ENCODE data around the gene USP44. TPM values are rescaled to one million over a fixed set of nuclear protein-coding genes. Genes with fewer than 3 reads are reported as not detected.

The USP44 gene
- total RNA-seq, 5 donors from 2014 or later (not counting 1 experiment from before 2014, with no cell fraction given): 2.9 to 12.2 (median 5.9) TPM

GRCh38 chr12:95520816-95521215 is 30.5 kb downstream of the USP44 start:
- CTCF ChIA-PET: no interaction called here
- Histone ChIP-seq H3K4me1 (ENCODE audit: control insufficient read depth in 1 of 2, extremely low read depth in 1 of 2, insufficient read depth in 2 of 2, low read length in 2 of 2) (no peaks in the 10 kb centered on the region), H3K9me3 (no peaks in the 10 kb centered on the region), H3K4me3 (ENCODE audit: control insufficient read depth in 1 of 2, extremely low read depth in 1 of 2, low read length in 1 of 2) (no peak overlapping the region), H3K27ac (ENCODE audit: low read length) (no peak overlapping the region), H3K36me3 (ENCODE audit: control insufficient read depth in 2 of 2, extremely low read depth in 1 of 2, insufficient read depth in 1 of 2, low read length in 1 of 2) (peaks cover 0 to 7% of the 10 kb centered on the region in 2 donors), H3K27me3 (replicated peaks in 1 of 2; ENCODE audit: control insufficient read depth in 2 of 2, extremely low read depth in 1 of 2, insufficient read depth in 2 of 2, low read length in 1 of 2) (no peaks in the 10 kb centered on the region)
- POLR2A ChIA-PET: no interaction called here
- H3K36me3 Mint-ChIP-seq: peaks cover 25% of the 10 kb centered on the region
- 100% methylated on average over 2 of the region's 6 CpGs for WGBS (ENCODE audit: insufficient coverage)
- no peak overlapping the region for H3K27ac Mint-ChIP-seq
- no peaks in the 10 kb centered on the region for H3K27me3 Mint-ChIP-seq
- H3K4me3 Mint-ChIP-seq: no peak overlapping the region
- H3K9me3 Mint-ChIP-seq: no peaks in the 10 kb centered on the region
- ATAC-seq (replicated peaks in 1 of 4): no peak
- DNase-seq: no peak
- no peaks in the 10 kb centered on the region for H3K4me1 Mint-ChIP-seq

DNA sequence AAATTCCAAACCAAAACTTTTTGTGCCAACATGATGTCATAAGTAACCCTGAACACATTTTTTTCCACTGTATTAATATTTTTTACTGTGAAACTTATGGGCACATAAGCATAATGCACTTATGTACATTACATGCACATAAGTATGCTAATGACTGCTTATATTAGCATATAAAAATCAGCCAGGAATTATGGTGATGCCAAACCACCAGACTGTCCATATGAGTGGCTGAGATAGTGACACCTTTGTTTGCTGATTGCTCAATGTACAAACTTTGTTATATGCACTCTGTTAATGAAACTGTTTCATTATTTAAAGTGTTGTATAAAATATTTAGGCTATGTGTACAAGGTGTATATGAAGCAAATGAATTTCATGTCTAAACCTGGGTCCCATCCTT is 32.3 kb downstream of the USP44 start:
- Histone ChIP-seq H3K36me3 (ENCODE audit: control insufficient read depth in 2 of 2, extremely low read depth in 1 of 2, insufficient read depth in 1 of 2, low read length in 1 of 2) (peaks cover 7 to 13% of the 10 kb centered on the region in 2 donors), H3K4me3 (ENCODE audit: control insufficient read depth in 1 of 2, extremely low read depth in 1 of 2, low read length in 1 of 2) (no peak overlapping the region), H3K27ac (ENCODE audit: low read length) (no peak overlapping the region), H3K4me1 (ENCODE audit: control insufficient read depth in 1 of 2, extremely low read depth in 1 of 2, insufficient read depth in 2 of 2, low read length in 2 of 2) (no peaks in the 10 kb centered on the region), H3K27me3 (replicated peaks in 1 of 2; ENCODE audit: control insufficient read depth in 2 of 2, extremely low read depth in 1 of 2, insufficient read depth in 2 of 2, low read length in 1 of 2) (no peaks in the 10 kb centered on the region), H3K9me3 (no peaks in the 10 kb centered on the region)
- no peak for ATAC-seq (replicated peaks in 1 of 4)
- peaks cover 33% of the 10 kb centered on the region for H3K36me3 Mint-ChIP-seq
- H3K4me1 Mint-ChIP-seq: no peaks in the 10 kb centered on the region
- no peaks in the 10 kb centered on the region for H3K27me3 Mint-ChIP-seq
- H3K4me3 Mint-ChIP-seq: no peak overlapping the region
- ChIA-PET POLR2A (no interaction called here), CTCF (interaction anchor here in 1 of 2 donors (0.7 kb wide), 1 partner anchor 14 kb away, joined by 3 read pairs; no protein-coding TSS in a partner anchor)
- DNase-seq: no peak
- H3K9me3 Mint-ChIP-seq: no peaks in the 10 kb centered on the region
- H3K27ac Mint-ChIP-seq: no peak overlapping the region

DNA sequence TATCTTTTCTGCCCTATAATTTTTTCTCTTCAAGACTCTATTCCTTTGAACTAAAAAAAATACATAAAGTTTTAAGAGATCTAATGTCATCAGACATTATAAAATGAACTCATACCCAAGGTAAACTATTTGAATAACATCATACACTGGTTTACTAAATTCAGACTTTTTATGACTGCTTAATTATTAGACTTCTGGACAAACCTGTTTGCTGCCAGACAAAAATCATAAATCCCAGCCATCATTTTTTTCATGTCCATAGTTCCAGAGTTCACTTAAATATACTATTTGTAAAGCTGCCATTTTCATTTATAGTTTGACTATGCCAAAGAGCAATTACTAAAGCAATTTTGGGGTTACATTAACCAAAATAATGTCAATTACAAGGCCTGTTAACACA is 34.0 kb downstream of the USP44 start:
- no peak overlapping the region for H3K4me3 ChIP-seq (ENCODE audit: control insufficient read depth in 1 of 2, extremely low read depth in 1 of 2, low read length in 1 of 2)
- H3K4me1 ChIP-seq (ENCODE audit: control insufficient read depth in 1 of 2, extremely low read depth in 1 of 2, insufficient read depth in 2 of 2, low read length in 2 of 2): no peaks in the 10 kb centered on the region
- no peaks in the 10 kb centered on the region for H3K9me3 ChIP-seq
- ChIA-PET CTCF (interaction anchor here in 1 of 2 donors (2.4 kb wide), 1 partner anchor 17 kb away, joined by 10 read pairs; no protein-coding TSS in a partner anchor), POLR2A (no interaction called here)
- no peak for DNase-seq
- Mint-ChIP-seq H3K9me3 (no peaks in the 10 kb centered on the region), H3K27ac (no peak overlapping the region), H3K4me1 (no peaks in the 10 kb centered on the region), H3K27me3 (no peaks in the 10 kb centered on the region), H3K4me3 (no peak overlapping the region), H3K36me3 (peaks cover 45% of the 10 kb centered on the region)
- H3K27ac ChIP-seq (ENCODE audit: low read length): no peak overlapping the region
- H3K36me3 ChIP-seq (ENCODE audit: control insufficient read depth in 2 of 2, extremely low read depth in 1 of 2, insufficient read depth in 1 of 2, low read length in 1 of 2): peaks cover 16 to 24% of the 10 kb centered on the region in 2 donors
- no peaks in the 10 kb centered on the region for H3K27me3 ChIP-seq (replicated peaks in 1 of 2; ENCODE audit: control insufficient read depth in 2 of 2, extremely low read depth in 1 of 2, insufficient read depth in 2 of 2, low read length in 1 of 2)
- ATAC-seq (replicated peaks in 1 of 4): no peak

GRCh38 chr12:95516757-95517156 is 34.5 kb downstream of the USP44 start:
- Mint-ChIP-seq H3K4me3 (no peak overlapping the region), H3K9me3 (no peaks in the 10 kb centered on the region), H3K27ac (peak overlapping the region in 1 of 2 donors; percentile 30), H3K36me3 (peaks cover 45% of the 10 kb centered on the region), H3K27me3 (no peaks in the 10 kb centered on the region), H3K4me1 (no peaks in the 10 kb centered on the region)
- Histone ChIP-seq H3K4me3 (ENCODE audit: control insufficient read depth in 1 of 2, extremely low read depth in 1 of 2, low read length in 1 of 2) (no peak overlapping the region), H3K27me3 (replicated peaks in 1 of 2; ENCODE audit: control insufficient read depth in 2 of 2, extremely low read depth in 1 of 2, insufficient read depth in 2 of 2, low read length in 1 of 2) (no peaks in the 10 kb centered on the region), H3K4me1 (ENCODE audit: control insufficient read depth in 1 of 2, extremely low read depth in 1 of 2, insufficient read depth in 2 of 2, low read length in 2 of 2) (no peaks in the 10 kb centered on the region), H3K27ac (ENCODE audit: low read length) (no peak overlapping the region), H3K36me3 (ENCODE audit: control insufficient read depth in 2 of 2, extremely low read depth in 1 of 2, insufficient read depth in 1 of 2, low read length in 1 of 2) (peaks cover 19 to 29% of the 10 kb centered on the region in 2 donors), H3K9me3 (no peaks in the 10 kb centered on the region)
- CTCF ChIA-PET: interaction anchor here (0.6 to 2.4 kb wide), 4 partner anchors 18 to 315 kb away, joined by 3 to 10 read pairs (median 4); no protein-coding TSS in a partner anchor
- POLR2A ChIA-PET: interaction anchor here in 1 of 2 donors (0.6 to 0.7 kb wide), 2 partner anchors 23 to 81 kb away, joined by 8 to 10 read pairs; no protein-coding TSS in a partner anchor
- no peak for ATAC-seq (replicated peaks in 1 of 4)
- no peak for DNase-seq

DNA sequence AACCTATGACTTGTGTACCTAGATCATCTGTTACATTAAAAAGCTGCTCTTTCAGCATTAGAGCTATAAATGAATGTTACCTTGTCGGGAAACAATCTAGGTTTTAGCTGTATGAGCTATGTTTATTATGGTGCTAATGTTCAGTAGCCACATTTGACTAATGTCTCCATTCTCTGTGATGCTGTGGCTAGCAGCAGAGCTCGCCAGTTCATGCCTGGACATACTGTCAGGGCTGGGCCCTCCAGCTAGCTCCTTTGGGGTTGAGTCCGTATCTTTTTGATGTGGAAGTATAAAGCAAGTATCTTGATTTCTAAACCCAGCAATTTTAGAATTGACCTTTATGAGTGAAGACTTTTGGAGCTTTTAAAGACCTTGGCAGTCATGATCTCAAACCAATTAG is 36.1 kb downstream of the USP44 start:
- H3K27me3 Mint-ChIP-seq: no peaks in the 10 kb centered on the region
- H3K9me3 Mint-ChIP-seq: no peaks in the 10 kb centered on the region
- Histone ChIP-seq H3K9me3 (no peaks in the 10 kb centered on the region), H3K4me1 (ENCODE audit: control insufficient read depth in 1 of 2, extremely low read depth in 1 of 2, insufficient read depth in 2 of 2, low read length in 2 of 2) (no peaks in the 10 kb centered on the region), H3K4me3 (ENCODE audit: control insufficient read depth in 1 of 2, extremely low read depth in 1 of 2, low read length in 1 of 2) (no peak overlapping the region), H3K36me3 (ENCODE audit: control insufficient read depth in 2 of 2, extremely low read depth in 1 of 2, insufficient read depth in 1 of 2, low read length in 1 of 2) (peaks cover 19 to 42% of the 10 kb centered on the region in 2 donors), H3K27me3 (replicated peaks in 1 of 2; ENCODE audit: control insufficient read depth in 2 of 2, extremely low read depth in 1 of 2, insufficient read depth in 2 of 2, low read length in 1 of 2) (no peaks in the 10 kb centered on the region), H3K27ac (ENCODE audit: low read length) (no peak overlapping the region)
- 100% methylated on average over 1 of the region's 3 CpGs for WGBS (ENCODE audit: insufficient coverage)
- H3K36me3 Mint-ChIP-seq: peaks cover 43% of the 10 kb centered on the region
- H3K4me3 Mint-ChIP-seq: no peak overlapping the region
- ChIA-PET POLR2A (no interaction called here), CTCF (interaction anchor here in 1 of 2 donors (0.7 kb wide), 1 partner anchor 13 kb away, joined by 3 read pairs; no protein-coding TSS in a partner anchor)
- no peak for ATAC-seq (replicated peaks in 1 of 4)
- H3K27ac Mint-ChIP-seq: no peak overlapping the region
- peaks cover 0 to under 1% (median 0%) of the 10 kb centered on the region in 3 donors for H3K4me1 Mint-ChIP-seq
- no peak for DNase-seq

- no peak overlapping the region for H3K27ac ChIP-seq (ENCODE audit: low read length)
- no peaks in the 10 kb centered on the region for H3K9me3 ChIP-seq
- peaks cover 19 to 55% of the 10 kb centered on the region in 2 donors for H3K36me3 ChIP-seq (ENCODE audit: control insufficient read depth in 2 of 2, extremely low read depth in 1 of 2, insufficient read depth in 1 of 2, low read length in 1 of 2)
- no peak overlapping the region for H3K4me3 Mint-ChIP-seq
- H3K27me3 Mint-ChIP-seq: no peaks in the 10 kb centered on the region
- H3K27me3 ChIP-seq (replicated peaks in 1 of 2; ENCODE audit: control insufficient read depth in 2 of 2, extremely low read depth in 1 of 2, insufficient read depth in 2 of 2, low read length in 1 of 2): no peaks in the 10 kb centered on the region
- H3K4me1 ChIP-seq (ENCODE audit: control insufficient read depth in 1 of 2, extremely low read depth in 1 of 2, insufficient read depth in 2 of 2, low read length in 2 of 2): no peaks in the 10 kb centered on the region
- DNase-seq (no peak), ATAC-seq (replicated peaks in 1 of 4) (no peak)
- WGBS (ENCODE audit: insufficient coverage): 100% methylated on average over 1 of the region's 5 CpGs
- ChIA-PET POLR2A (no interaction called here), CTCF (interaction anchor here (0.6 to 1.8 kb wide), 2 partner anchors 12 to 21 kb away, joined by 4 to 5 read pairs; no protein-coding TSS in a partner anchor)
- no peak overlapping the region for H3K27ac Mint-ChIP-seq
- H3K9me3 Mint-ChIP-seq: no peaks in the 10 kb centered on the region
- no peak overlapping the region for H3K4me3 ChIP-seq (ENCODE audit: control insufficient read depth in 1 of 2, extremely low read depth in 1 of 2, low read length in 1 of 2)
- peaks cover 4 to 8% (median 4%) of the 10 kb centered on the region in 3 donors for H3K4me1 Mint-ChIP-seq
- peaks cover 52% of the 10 kb centered on the region for H3K36me3 Mint-ChIP-seq
These were observed 37.7 kb downstream of the USP44 start for GRCh38 chr12:95513599-95513998.

DNA sequence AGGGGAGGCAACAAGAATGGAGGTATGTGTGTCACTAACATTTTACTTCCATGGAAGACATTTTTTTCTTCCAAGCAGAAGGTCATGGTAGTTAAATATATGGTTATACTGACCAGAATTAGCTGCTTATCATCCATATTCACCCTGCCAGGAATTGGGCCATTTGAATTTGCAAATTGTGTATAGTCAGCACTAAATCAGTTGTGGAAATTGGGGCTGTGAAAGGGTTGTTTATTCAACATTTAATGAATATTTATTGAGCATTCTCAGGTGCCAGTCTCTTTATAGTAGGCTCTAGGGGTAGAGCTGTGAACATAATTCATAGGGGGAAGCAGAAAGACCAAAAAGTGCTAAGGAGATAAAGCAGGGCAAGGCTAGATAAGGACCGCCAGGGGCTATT is 39.3 kb downstream of the USP44 start:
- Histone ChIP-seq H3K27ac (ENCODE audit: low read length) (no peak overlapping the region), H3K36me3 (ENCODE audit: control insufficient read depth in 2 of 2, extremely low read depth in 1 of 2, insufficient read depth in 1 of 2, low read length in 1 of 2) (peaks cover 19 to 71% of the 10 kb centered on the region in 2 donors), H3K27me3 (replicated peaks in 1 of 2; ENCODE audit: control insufficient read depth in 2 of 2, extremely low read depth in 1 of 2, insufficient read depth in 2 of 2, low read length in 1 of 2) (no peaks in the 10 kb centered on the region), H3K4me1 (ENCODE audit: control insufficient read depth in 1 of 2, extremely low read depth in 1 of 2, insufficient read depth in 2 of 2, low read length in 2 of 2) (no peaks in the 10 kb centered on the region), H3K9me3 (no peaks in the 10 kb centered on the region), H3K4me3 (ENCODE audit: control insufficient read depth in 1 of 2, extremely low read depth in 1 of 2, low read length in 1 of 2) (no peak overlapping the region)
- DNase-seq: no peak
- Mint-ChIP-seq H3K9me3 (no peaks in the 10 kb centered on the region), H3K27ac (peak overlapping the region in 1 of 2 donors; percentile 36), H3K36me3 (peaks cover 58% of the 10 kb centered on the region), H3K4me1 (peaks cover 5 to 9% (median 6%) of the 10 kb centered on the region in 3 donors), H3K27me3 (no peaks in the 10 kb centered on the region), H3K4me3 (no peak overlapping the region)
- 100% methylated on average over 1 of the region's 1 CpG for WGBS (ENCODE audit: insufficient coverage)
- ChIA-PET CTCF (no interaction called here), POLR2A (no interaction called here)
- ATAC-seq (replicated peaks in 1 of 4): no peak
